GM21529 (cell line): ENCODE measurements around the gene MXRA7.
"Not testable (repeated sequence)": the region's sequence is repeated elsewhere in the genome, so short reads cannot be mapped to it uniquely, and the experiment has no call there.

Experiments
- ATAC-seq: cut with Tn5 transposase; IDR thresholded peaks from one replicate; pipeline ENCODE4 v1.9.1; 2021; ENCODE audit not compliant: unreplicated experiment

Gene MXRA7

GRCh38 chr17:76735586-76736348, 25.0 kb upstream of the MXRA7 start:
- no peak for ATAC-seq

GRCh38 chr17:76735006-76735405, 24.2 kb upstream of the MXRA7 start:
- ATAC-seq, result no peak

GRCh38 chr17:76734080-76734840, 23.5 kb upstream of the MXRA7 start:
- no peak for ATAC-seq

- no peak for ATAC-seq
These were observed 22.8 kb upstream of the MXRA7 start for GRCh38 chr17:76733618-76733957.

GRCh38 chr17:76732734-76733617, 22.2 kb upstream of the MXRA7 start:
- ATAC-seq, result no peak

- ATAC-seq, result not testable (repeated sequence)
These were observed 21.3 kb upstream of the MXRA7 start for GRCh38 chr17:76731800-76732733.

GRCh38 chr17:76727745-76728456, 17.1 kb upstream of the MXRA7 start:
- no peak for ATAC-seq

- ATAC-seq, result peak; percentile 43
These were observed 16.3 kb upstream of the MXRA7 start, which contains the start of gene METTL23 for GRCh38 chr17:76726776-76727718. Gene METTL23, plus strand, starts transcription at chr17:76726839. Its CDS starts 2,872 bp downstream, at chr17:76729711.

GRCh38 chr17:76726231-76726775, 15.5 kb upstream of the MXRA7 start, which contains the start of gene JMJD6:
Gene JMJD6, minus strand, starts transcription at chr17:76726606. Its CDS starts 131 bp downstream, at chr17:76726475.
- ATAC-seq, result peak; percentile 75

GRCh38 chr17:76725580-76726230, 14.9 kb upstream of the MXRA7 start:
- ATAC-seq, result peak; percentile 27

GRCh38 chr17:76723812-76724211, 13.0 kb upstream of the MXRA7 start:
- no peak for ATAC-seq

- not testable (repeated sequence) for ATAC-seq
These were observed 12.2 kb upstream of the MXRA7 start for GRCh38 chr17:76722977-76723376.

- ATAC-seq, result no peak
These were observed 11.5 kb upstream of the MXRA7 start for GRCh38 chr17:76722279-76722678.

- no peak for ATAC-seq
These were observed 10.7 kb upstream of the MXRA7 start for GRCh38 chr17:76721463-76721862.

GRCh38 chr17:76720941-76721340, 10.2 kb upstream of the MXRA7 start:
- ATAC-seq, result no peak

GRCh38 chr17:76720211-76720610, 9.4 kb upstream of the MXRA7 start:
- no peak for ATAC-seq

- ATAC-seq, result no peak
These were observed 7.8 kb upstream of the MXRA7 start for GRCh38 chr17:76718516-76718915.

GRCh38 chr17:76716839-76717215, 6.1 kb upstream of the MXRA7 start:
- ATAC-seq, result no peak
